Epidermal melanocyte (primary cell): ENCODE measurements around the gene MINPP1.

Experiments
- DNase-seq: peaks from one replicate; pipeline ENCODE4 v3.0.0; 2011; ENCODE audit warnings: low spot score; ENCODE audit not compliant: insufficient read length

MINPP1 gene

DNA sequence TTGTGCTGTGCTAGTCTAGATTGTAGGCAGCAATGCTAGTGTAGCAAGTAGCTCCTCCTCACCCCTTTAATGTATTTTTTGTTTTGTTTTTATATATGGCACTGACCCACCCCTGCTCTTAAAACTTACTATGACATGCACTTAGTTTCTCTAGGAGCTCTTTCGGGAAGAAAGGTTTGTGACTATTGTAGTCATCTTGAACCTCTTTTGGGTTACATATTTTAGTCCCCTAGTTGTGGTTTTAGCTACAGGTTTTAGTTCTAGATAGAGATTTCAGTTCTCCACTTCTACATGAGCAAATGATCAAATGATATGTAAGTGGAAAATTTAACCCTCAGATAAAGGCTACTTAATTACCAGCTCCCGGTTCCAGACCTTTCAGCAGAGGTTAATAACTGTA, 14.9 kb downstream of the MINPP1 start:
- DNase-seq = no peak

- no peak for DNase-seq
Observed at GRCh38 chr10:87523731-87524130, 19.0 kb downstream of the MINPP1 start.

- DNase-seq = no peak
Observed at GRCh38 chr10:87524296-87524695, 19.6 kb downstream of the MINPP1 start.

GRCh38 chr10:87531908-87532622, 27.4 kb downstream of the MINPP1 start:
- DNase-seq = peak; percentile 18

GRCh38 chr10:87532696-87533095, 28.0 kb downstream of the MINPP1 start:
- no peak for DNase-seq

- no peak for DNase-seq
Observed at GRCh38 chr10:87534173-87534858, 29.6 kb downstream of the MINPP1 start.

GRCh38 chr10:87538092-87539015, 33.7 kb downstream of the MINPP1 start:
- DNase-seq = no peak

- DNase-seq = no peak
Observed at GRCh38 chr10:87541114-87541513, 36.4 kb downstream of the MINPP1 start.

DNA sequence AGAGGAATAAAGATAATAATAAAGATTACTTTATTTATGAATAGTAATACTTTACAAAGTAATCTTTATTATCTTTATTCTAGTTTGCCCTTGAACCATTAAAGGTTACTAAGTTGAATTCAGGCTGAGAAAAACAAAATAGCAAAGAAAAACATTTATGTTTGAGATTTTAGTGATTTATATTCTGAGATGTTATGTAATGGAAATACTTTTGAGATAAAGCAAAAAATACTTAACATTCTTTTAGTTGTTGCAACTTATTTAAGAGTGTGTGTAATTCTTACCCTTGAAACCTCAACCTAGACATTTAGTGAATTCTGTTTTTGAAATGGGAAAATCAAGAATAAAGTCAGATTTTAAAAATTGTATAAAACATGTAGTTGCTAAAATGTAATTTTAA, 40.0 kb downstream of the MINPP1 start:
- DNase-seq = no peak

DNA sequence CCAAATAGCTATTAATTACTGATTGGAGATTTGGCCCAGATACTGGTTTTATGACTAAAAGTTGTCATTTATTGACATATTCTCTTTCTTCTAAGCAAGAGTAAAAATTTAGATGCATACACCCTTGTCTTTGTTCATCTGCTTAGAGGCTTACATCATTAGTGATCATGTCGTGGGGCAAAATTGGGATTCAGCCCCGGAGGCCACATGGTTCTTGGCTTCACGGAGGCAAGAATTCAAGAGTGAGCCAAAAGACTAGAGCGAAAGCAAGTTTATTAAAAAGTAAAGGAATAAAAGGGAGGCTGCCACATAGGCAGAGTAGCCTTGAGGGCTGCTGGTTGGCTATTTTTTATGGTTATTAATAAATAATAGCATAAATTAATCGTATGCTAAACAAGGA, 41.1 kb downstream of the MINPP1 start:
- DNase-seq = no peak

GRCh38 chr10:87546210-87546609, 41.5 kb downstream of the MINPP1 start:
- DNase-seq = no peak

GRCh38 chr10:87546971-87547413, 42.3 kb downstream of the MINPP1 start:
- DNase-seq = no peak

DNA sequence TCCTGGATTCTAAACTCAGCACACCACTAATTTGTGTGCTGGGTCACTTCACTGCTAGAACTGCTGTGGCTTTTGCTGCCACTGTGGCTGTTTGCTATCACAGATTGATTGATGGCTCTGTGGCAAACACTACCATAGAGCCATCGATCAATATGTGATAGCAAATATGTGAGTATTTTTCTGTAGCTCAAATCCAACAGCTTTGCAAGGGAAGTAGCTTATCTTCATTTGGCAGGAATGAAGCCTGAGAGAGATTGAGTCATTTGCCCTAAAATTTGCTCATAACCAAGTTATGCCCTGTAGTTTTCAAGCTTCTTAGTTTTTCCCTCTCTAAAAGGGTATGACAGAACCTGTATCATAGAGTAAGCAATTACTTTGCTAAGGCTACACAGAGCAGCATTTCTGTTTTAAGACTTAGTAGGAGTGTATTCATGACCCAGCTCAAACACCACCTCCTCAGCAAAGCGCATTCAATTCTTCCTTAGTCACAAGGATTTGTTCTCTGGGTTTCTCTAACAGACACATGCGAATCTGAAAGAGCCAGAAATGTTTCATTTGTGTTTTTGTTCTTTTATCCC, 43.1 kb downstream of the MINPP1 start:
- DNase-seq = no peak

GRCh38 chr10:87550741-87551140, 46.0 kb downstream of the MINPP1 start:
- DNase-seq = no peak

DNA sequence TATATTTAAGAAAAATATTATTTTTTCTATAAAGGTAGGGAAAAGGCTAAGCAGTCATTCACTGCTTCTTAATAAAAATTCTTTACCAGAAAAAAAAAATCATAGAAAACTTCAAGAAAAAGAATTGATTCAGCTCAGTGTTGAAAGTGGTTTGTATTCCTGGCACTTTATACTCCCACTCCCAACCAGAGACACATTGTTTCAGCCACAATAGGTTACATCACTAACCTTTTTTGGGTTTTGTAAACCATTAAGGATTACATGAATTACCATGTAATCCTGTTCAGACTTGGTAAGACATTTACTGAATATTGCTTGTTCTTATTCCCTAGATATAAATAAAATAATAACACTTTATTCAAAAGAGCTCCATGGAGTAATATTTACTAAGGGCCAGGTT, 46.6 kb downstream of the MINPP1 start:
- no peak for DNase-seq

GRCh38 chr10:87552248-87552929, 47.7 kb downstream of the MINPP1 start:
- no peak for DNase-seq

- no peak for DNase-seq
Observed at GRCh38 chr10:87557409-87557808, 52.7 kb downstream of the MINPP1 start.

- no peak for DNase-seq
Observed at GRCh38 chr10:87558333-87558732, 53.6 kb downstream of the MINPP1 start.

- DNase-seq = no peak
Observed at GRCh38 chr10:87559392-87559791, 54.7 kb downstream of the MINPP1 start.

- DNase-seq = no peak
Observed at GRCh38 chr10:87560495-87561129, 55.9 kb downstream of the MINPP1 start.

DNA sequence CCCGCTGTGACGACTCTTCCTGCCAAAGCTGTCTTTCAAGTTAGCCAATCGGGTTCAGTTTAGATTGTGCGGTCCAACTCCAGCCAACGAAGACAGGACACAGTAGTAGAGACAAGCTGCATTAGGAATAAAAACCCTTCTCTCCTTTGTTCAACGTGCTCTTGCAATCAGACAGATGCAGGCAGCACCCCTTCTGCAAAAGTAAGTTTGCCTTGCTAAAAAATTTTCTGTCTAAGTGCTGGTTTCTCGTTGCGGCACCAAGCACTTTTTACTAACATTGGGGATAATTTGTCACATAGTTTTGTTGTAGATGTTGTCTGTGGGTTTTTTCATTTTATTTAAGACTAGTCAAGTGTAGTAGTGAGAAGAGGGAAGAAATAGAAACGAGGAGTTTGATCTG, 58.1 kb downstream of the MINPP1 start:
- no peak for DNase-seq
